Panc1 (cell line): ENCODE measurements around the gene CCNYL1. TPM values are rescaled to one million over a fixed set of nuclear protein-coding genes. Genes with fewer than 3 reads are reported as not detected.

Experiments
- ATAC-seq: fragments of 200-7000 bp; cut with Tn5 transposase; 2 replicates; pipeline ENCODE4 v1.9.1; 2020; ENCODE audit warnings: mild to moderate bottlenecking, moderate library complexity
- BruUV-seq: library from RNA; stranded (reverse); fragments of 400-500 nt; replicated peaks from 2 replicates; lab custom pipeline; 2021; lab: Mats Ljungman, UMichigan
- CTCF ChIA-PET: fragments of 300-600 bp; sonication (Branson Sonifier 250); formaldehyde crosslinking; loops from one replicate; lab custom pipeline; 2022; ENCODE audit warnings: antibody characterized with exemption; lab: Charles Lee
- POLR2A ChIA-PET: fragments of 300-600 bp; sonication (Branson Sonifier 250); formaldehyde crosslinking; loops from one replicate; lab custom pipeline; 2022; ENCODE audit warnings: antibody characterized with exemption; lab: Charles Lee
- DNase-seq: peaks from one replicate; pipeline ENCODE4 v3.0.0-alpha.2; 2010; ENCODE audit warnings: low read depth, low spot score
- H3K27ac ChIP-seq: 2 replicates; pipeline ENCODE4 v1.5.1; 2011; ENCODE audit warnings: mild to moderate bottlenecking, low read length, inconsistent platforms
- H3K27me3 ChIP-seq: fragments of 200-500 bp; sonication (Bioruptor generic); 2 replicates; pipeline ENCODE4 v1.6.0; 2014; ENCODE audit warnings: low read length, inconsistent platforms; ENCODE audit not compliant: control insufficient read depth, insufficient read depth
- H3K36me3 ChIP-seq: fragments of 200-500 bp; sonication (Bioruptor generic); 2 replicates; pipeline ENCODE4 v1.5.1; 2014; ENCODE audit warnings: inconsistent platforms, mild to moderate bottlenecking, low read length, moderate library complexity; ENCODE audit not compliant: control insufficient read depth, insufficient read depth
- H3K4me1 ChIP-seq: 2 replicates; pipeline ENCODE4 v1.5.1; 2011; ENCODE audit warnings: inconsistent platforms, mild to moderate bottlenecking, low read length, moderate library complexity; ENCODE audit not compliant: control insufficient read depth, insufficient read depth
- H3K4me3 ChIP-seq, 2 experiments: 2 replicates each; pipeline ENCODE4 v1.5.1; 2011 to 2012; ENCODE audit warnings: low read depth in 2 of 2, low read length in 2 of 2, mild to moderate bottlenecking in 2 of 2, inconsistent platforms in 1 of 2, moderate library complexity in 1 of 2
- H3K9me3 ChIP-seq: fragments of 200-500 bp; sonication (Bioruptor generic); 2 replicates; pipeline ENCODE4 v1.5.1; 2014; ENCODE audit warnings: low read depth, mild to moderate bottlenecking, inconsistent platforms, low read length, moderate library complexity; ENCODE audit not compliant: control insufficient read depth, insufficient read depth
- CTCF ChIP-seq: fragments of 450-650 bp; IDR thresholded peaks from 2 replicates; pipeline ENCODE4 v1.5.1; 2017; ENCODE audit warnings: mild to moderate bottlenecking
- POLR2AphosphoS5 ChIP-seq: IDR thresholded peaks from 2 replicates; pipeline ENCODE4 v1.6.1; 2012; ENCODE audit warnings: mild to moderate bottlenecking, low read depth, low read length, moderate library complexity
- REST ChIP-seq, 2 experiments: IDR thresholded peaks; 2 replicates each; pipeline ENCODE4 v1.6.1; 2011 to 2012; ENCODE audit warnings: low read depth in 2 of 2, control low read depth in 1 of 2, low read length in 1 of 2, mild to moderate bottlenecking in 1 of 2, moderate library complexity in 1 of 2; ENCODE audit not compliant: insufficient read depth in 1 of 2
- SIN3A ChIP-seq: IDR thresholded peaks from 2 replicates; pipeline ENCODE4 v1.6.1; 2012; ENCODE audit warnings: low read depth, mild to moderate bottlenecking, low read length, moderate library complexity, borderline replicate concordance; ENCODE audit not compliant: insufficient read depth
- TCF7L2 ChIP-seq: IDR thresholded peaks from 2 replicates; pipeline ENCODE4 v1.6.1; 2011; ENCODE audit warnings: mild to moderate bottlenecking, low read depth, low read length, inconsistent platforms
- in situ Hi-C: cut with HindIII; loops from 2 replicates; pipeline ENCODE4 v1.10.0; 2016; ENCODE audit warnings: low sequenced_read_pairs, low pct_unique_long_range_greater_than_20kb
- intact Hi-C: fragments of 100-400 bp; cut with micrococcal nuclease; formaldehyde crosslinking; loops from one replicate; pipeline ENCODE4 v1.10.0; 2022; ENCODE audit not compliant: unreplicated experiment
- total RNA-seq: library from RNA; stranded (reverse); gene quantifications from one replicate; pipeline ENCODE4 v1.2.1, GENCODE V29; 2021; ENCODE audit not compliant: unreplicated experiment

The CCNYL1 gene
- total RNA-seq, 1 experiment from 2014 or later = 31.4 TPM

GRCh38 chr2:207775473-207775872 lies 64.0 kb downstream of the CCNYL1 start:
- H3K9me3 ChIP-seq = no peaks in the 10 kb centered on the region
- ChIA-PET POLR2A (no interaction called here), CTCF (interaction anchor here (0.7 kb wide), 1 partner anchor 16 kb away, joined by 4 read pairs; no protein-coding TSS in a partner anchor)
- no peak for TF ChIP-seq TCF7L2
- TF ChIP-seq REST (IDR thresholded peaks at IDR 0.05; ENCODE audit: insufficient read depth in 1 of 2, low read depth in 2 of 2, low read length in 1 of 2) = no peak
- ATAC-seq (no peak), DNase-seq (no peak)
- BruUV-seq = no TSS peak
- no peak overlapping the region for H3K4me3 ChIP-seq
- H3K36me3 ChIP-seq = no peaks in the 10 kb centered on the region
- intact Hi-C loops = no loop called here
- in situ Hi-C loops = no loop called here
- no peaks in the 10 kb centered on the region for H3K4me1 ChIP-seq
- H3K27me3 ChIP-seq = no peaks in the 10 kb centered on the region
- no peak overlapping the region for H3K27ac ChIP-seq

GRCh38 chr2:207777124-207777523 lies 65.7 kb downstream of the CCNYL1 start:
- no TSS peak for BruUV-seq
- CTCF ChIA-PET = no interaction called here
- Histone ChIP-seq H3K9me3 (no peaks in the 10 kb centered on the region), H3K4me3 (no peak overlapping the region), H3K4me1 (no peaks in the 10 kb centered on the region), H3K36me3 (no peaks in the 10 kb centered on the region), H3K27ac (no peak overlapping the region), H3K27me3 (no peaks in the 10 kb centered on the region)
- DNase-seq (no peak), ATAC-seq (no peak)
- intact Hi-C loops (no loop called here), in situ Hi-C loops (no loop called here)
- TF ChIP-seq CTCF = no peak
- TF ChIP-seq TCF7L2 = no peak
- no peak for TF ChIP-seq SIN3A
- TF ChIP-seq POLR2AphosphoS5 = no peak
- no peak for TF ChIP-seq REST (IDR thresholded peaks at IDR 0.05; ENCODE audit: insufficient read depth in 1 of 2, low read depth in 2 of 2, low read length in 1 of 2)
- POLR2A ChIA-PET = no interaction called here
